ENCODE results near the gene PRR12. TPM values are rescaled to one million over a fixed set of nuclear protein-coding genes. Genes with fewer than 3 reads are reported as not detected.
A peak's percentile ranks its signal among the peaks of the same experiment; 100 is the strongest.

The PRR12 gene
- total and polyA plus RNA-seq, 10 donors = 3.7 to 44.3 (median 23.1) TPM

DNA sequence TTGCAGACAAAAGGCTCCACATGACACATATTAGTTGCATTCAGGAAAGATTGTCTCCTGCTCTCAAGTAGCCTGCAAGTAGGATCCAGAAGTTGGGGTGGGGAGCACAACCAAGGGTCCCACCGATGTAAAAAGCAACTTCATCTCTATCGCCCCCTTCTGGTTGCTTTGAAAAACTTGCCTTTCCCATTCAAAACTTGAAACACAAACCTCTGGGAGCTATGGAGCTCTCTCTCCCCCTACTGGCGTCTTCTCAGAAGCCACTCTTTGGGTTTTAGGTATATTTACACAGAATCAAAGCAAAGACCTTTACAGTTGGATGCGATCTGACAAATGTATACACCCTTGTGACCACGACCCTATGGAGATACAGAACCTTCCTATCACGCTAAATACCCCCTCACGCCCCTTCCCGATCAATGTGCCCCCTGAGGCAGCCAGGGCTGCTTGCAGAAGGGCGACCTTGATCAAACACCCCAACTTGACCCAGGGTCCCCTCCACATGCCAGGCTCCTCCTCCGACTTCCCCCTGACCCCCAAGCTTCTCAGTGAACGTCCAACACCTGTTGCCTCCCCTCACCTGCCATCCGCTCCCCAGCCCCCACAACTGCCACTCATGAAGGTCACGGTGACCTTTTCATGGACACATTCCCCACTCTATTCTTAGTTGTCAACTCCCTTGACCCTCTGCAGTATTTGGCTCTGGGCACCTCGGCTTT lies 20.7 kb upstream of the PRR12 start:
- no peak overlapping the region for H3K4me3 ChIP-seq
- H3K4me1 ChIP-seq = peaks cover 12 to 69% (median 59%) of the 10 kb centered on the region in 6 donors
- TF ChIP-seq POLR2A (IDR thresholded peaks at IDR 0.05) (peak in 1 of 3 donors; percentile 1), POLR2AphosphoS5 (IDR thresholded peaks at IDR 0.05) (peak in 1 of 3 donors; percentile 44)
- TF ChIP-seq, protein P1, sequence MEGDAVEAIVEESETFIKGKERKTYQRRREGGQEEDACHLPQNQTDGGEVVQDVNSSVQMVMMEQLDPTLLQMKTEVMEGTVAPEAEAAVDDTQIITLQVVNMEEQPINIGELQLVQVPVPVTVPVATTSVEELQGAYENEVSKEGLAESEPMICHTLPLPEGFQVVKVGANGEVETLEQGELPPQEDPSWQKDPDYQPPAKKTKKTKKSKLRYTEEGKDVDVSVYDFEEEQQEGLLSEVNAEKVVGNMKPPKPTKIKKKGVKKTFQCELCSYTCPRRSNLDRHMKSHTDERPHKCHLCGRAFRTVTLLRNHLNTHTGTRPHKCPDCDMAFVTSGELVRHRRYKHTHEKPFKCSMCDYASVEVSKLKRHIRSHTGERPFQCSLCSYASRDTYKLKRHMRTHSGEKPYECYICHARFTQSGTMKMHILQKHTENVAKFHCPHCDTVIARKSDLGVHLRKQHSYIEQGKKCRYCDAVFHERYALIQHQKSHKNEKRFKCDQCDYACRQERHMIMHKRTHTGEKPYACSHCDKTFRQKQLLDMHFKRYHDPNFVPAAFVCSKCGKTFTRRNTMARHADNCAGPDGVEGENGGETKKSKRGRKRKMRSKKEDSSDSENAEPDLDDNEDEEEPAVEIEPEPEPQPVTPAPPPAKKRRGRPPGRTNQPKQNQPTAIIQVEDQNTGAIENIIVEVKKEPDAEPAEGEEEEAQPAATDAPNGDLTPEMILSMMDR (IDR thresholded peaks at IDR 0.05 in 8 of 11, conservative IDR thresholded peaks at IDR 0.05 in 3 of 11) = peak; percentile 94 to 99 (median 97)
- no peaks in the 10 kb centered on the region for H3K9me3 ChIP-seq
- DNase-seq = no peak
- intact Hi-C loops (cut with DNase I; ENCODE audit: low total_unique reads) = loop anchor here (10.0 kb wide), 1 partner anchor 105 kb away; the partner anchor contains the start of gene PRMT1
- 31 to 39% (median 33%) methylated on average over 14 of the region's 14 CpGs for WGBS, 5 donors
- H3K27me3 ChIP-seq (replicated peaks in 1 of 7) = no peaks in the 10 kb centered on the region
- peaks cover 0 to 26% (median 11%) of the 10 kb centered on the region in 6 donors for H3K36me3 ChIP-seq
- peak overlapping the region in 6 of 8 donors; percentile 23 to 76 (median 72) for H3K27ac ChIP-seq

DNA sequence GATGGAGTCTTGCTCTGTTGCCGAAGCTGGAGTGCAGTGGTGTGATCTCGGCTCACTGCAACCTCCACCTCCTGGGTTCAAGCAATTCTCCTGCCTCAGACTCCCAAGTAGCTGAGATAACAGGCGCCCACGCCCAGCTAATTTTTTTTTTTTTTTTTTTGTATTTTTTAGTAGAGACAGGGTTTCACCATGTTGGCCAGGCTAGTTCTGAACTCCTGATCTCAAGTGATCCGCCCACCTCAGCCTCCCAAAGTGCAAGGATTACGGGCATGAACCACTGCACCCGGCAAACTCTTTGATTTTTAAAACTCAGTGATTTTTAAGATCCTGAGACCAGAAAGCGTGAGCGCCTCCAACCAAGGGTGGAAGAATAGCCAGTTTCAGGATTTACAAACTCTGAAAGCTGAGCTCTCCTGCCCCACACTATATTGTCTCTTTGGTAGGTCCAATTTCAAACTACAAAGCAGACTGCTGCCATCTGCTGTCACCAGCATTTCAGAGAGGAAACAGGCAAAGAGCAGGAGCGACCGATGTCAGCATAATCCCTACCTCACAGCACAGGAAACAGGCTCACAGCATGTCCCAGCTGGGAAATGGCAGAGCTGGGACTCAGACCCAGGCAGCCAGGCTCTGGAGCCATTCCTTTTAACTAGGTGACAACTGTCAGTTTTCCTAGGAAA lies 19.8 kb upstream of the PRR12 start:
- no peak for DNase-seq
- H3K4me3 ChIP-seq = no peak overlapping the region
- H3K27me3 ChIP-seq (replicated peaks in 1 of 7) = no peaks in the 10 kb centered on the region
- intact Hi-C loops (cut with DNase I; ENCODE audit: low total_unique reads) = loop anchor here (10.0 kb wide), 1 partner anchor 104 kb away; the partner anchor contains the start of gene PRMT1
- H3K9me3 ChIP-seq = no peaks in the 10 kb centered on the region
- peaks cover 12 to 65% (median 52%) of the 10 kb centered on the region in 6 donors for H3K4me1 ChIP-seq
- peak overlapping the region in 7 of 8 donors; percentile 23 to 76 (median 68) for H3K27ac ChIP-seq
- H3K36me3 ChIP-seq = peaks cover 0 to 34% (median 20%) of the 10 kb centered on the region in 6 donors
- WGBS, 5 donors = 68 to 75% (median 70%) methylated on average over 11 of the region's 11 CpGs
- TF ChIP-seq POLR2A (IDR thresholded peaks at IDR 0.05) (no peak), POLR2AphosphoS5 (IDR thresholded peaks at IDR 0.05) (peak in 2 of 3 donors; percentile 24 to 64)
- TF ChIP-seq, protein P1 (IDR thresholded peaks at IDR 0.05 in 8 of 11, conservative IDR thresholded peaks at IDR 0.05 in 3 of 11) = peak in 6 of 11 experiments; percentile 12 to 50 (median 18)

DNA sequence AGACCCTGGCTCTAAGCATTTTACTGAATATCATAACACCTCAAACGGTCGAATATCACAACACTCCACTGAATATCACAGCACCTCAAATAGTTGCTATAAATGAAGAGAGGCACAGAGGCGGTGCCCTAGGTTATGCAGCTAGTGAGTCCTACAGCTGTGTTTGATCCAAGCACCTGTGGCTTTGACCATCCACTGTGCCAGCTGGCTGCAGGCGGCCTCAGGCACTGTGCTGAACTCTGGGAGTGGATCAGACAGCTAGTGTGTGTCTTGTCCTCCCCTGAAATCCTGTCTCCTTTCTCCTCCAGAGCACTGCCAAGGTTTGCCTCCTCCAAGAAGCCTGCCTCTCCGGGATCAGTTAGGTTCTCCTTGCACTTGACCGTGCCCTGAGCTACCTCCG lies 18.0 kb upstream of the PRR12 start:
- TF ChIP-seq, protein P1 (IDR thresholded peaks at IDR 0.05 in 8 of 11, conservative IDR thresholded peaks at IDR 0.05 in 3 of 11) = no peak
- TF ChIP-seq POLR2AphosphoS5 (IDR thresholded peaks at IDR 0.05) (no peak), POLR2A (IDR thresholded peaks at IDR 0.05) (no peak)
- no peak for DNase-seq
- Histone ChIP-seq H3K27ac (no peak overlapping the region), H3K4me3 (no peak overlapping the region), H3K27me3 (replicated peaks in 1 of 7) (no peaks in the 10 kb centered on the region), H3K9me3 (no peaks in the 10 kb centered on the region), H3K4me1 (peaks cover 12 to 65% (median 45%) of the 10 kb centered on the region in 6 donors), H3K36me3 (peaks cover 0 to 51% (median 23%) of the 10 kb centered on the region in 6 donors)
- WGBS, 5 donors = 89 to 97% (median 93%) methylated on average over 7 of the region's 7 CpGs
- intact Hi-C loops (cut with DNase I; ENCODE audit: low total_unique reads) = loop anchor here (10.0 kb wide), 1 partner anchor 102 kb away; the partner anchor contains the start of gene PRMT1
